Non-pigmented ciliary epithelial cell (primary cell): ENCODE data around the gene SULF2.

Experiments
- DNase-seq: peaks from one replicate; pipeline ENCODE4 v3.0.0-alpha.2; 2010; ENCODE audit warnings: low read depth

SULF2 gene

GRCh38 chr20:47736570-47737152, 48.6 kb downstream of the SULF2 start:
- no peak for DNase-seq

DNA sequence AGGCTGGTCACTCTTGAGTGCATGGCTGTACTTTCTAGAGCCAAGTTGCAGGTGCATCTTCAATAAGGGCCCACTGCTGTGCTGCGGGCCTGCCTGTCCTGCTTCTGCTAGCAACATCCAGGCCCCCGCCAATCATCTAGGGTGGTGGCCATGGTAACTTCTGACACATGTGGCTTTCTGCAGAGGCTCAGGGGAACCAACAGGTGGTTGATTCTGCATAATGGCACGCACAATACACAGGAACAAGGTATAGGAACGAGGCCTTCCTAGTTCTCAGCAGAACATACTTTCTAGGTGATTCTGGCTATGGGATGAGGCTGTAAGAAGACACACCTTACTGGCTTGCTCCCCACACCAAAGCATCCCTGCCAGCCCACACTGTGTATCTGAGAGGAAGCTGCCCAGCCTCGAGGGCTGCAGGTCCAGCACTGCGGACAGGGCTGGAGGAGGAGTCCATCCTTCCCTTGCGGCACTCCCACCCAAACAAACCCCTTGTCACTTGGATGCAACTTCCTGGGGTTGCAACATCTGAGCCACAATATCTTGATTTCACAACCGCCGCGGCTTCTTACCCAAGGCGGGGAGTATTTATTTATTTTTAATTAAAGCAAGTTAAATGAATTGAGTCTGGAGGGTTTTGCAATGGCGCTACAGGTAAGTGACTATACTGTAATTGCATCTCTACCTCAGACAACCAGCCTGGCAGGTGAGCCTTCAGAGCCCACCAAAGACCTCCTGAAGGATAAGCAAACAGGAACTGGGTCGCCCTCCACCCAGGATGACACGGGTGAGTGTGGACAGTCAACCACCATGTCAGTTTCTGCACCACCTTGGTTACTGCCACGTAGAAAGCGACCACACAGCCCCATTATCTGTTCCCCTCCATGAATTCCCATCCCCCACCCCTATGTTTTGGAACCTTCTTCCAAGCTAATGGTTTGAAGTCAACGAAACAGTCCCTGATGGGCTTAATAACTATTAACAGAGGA, 49.6 kb downstream of the SULF2 start:
- no peak for DNase-seq

DNA sequence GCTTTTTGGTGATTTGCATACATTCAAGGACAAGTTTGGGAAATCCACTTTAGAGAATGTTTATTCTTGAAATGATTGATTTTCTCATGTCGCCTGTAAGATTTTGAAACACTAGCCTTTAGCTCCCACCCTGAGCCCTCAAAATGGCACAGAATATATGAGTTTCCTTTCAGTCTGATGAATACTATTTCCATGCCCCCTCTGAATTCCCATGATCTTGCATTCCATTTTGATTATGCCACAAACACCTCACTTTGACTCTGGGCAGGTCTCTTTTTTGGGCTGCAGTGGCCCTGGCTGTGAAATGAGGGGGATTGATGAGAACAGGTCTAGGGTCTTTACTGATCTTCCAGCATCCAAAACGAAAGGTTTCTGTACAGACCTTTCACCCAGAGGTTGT, 50.4 kb downstream of the SULF2 start:
- DNase-seq = no peak

DNA sequence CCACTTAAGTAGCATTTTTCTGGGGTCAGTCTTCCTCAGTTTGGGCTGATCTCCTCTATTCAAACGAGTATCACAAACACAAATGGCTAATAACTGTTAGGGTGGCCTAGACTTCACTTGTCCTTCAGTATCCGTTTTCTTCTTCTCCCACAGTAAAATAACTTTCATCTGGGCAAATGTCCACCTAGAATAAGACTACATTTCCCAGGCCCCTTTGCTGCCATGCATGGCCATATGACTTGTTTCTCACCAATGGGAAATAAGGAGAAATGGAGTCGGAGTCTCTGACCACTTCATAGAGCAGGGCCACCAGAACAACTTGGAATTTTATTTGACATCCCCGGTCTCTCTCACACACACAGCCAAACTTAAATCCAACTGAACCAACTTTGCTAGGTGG, 51.4 kb downstream of the SULF2 start:
- no peak for DNase-seq

DNA sequence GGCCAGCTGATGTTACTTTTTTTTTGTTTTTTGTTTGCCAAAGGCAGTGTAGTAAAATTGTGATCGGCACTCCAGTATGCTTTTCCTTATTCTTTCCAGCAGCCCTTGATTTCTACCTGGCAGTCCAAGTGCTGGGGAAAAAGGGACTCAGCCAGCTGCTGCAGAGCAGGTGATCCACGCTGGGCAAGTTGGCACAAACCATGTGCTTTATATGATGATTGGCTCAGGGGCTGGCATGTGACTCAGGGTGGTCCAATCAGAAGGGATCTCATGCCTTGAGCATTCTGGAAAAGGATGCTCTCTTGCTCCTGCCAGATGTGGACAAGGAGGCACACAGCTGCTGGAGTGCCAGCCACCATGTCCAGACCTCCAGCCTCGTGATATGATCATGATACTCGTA, 54.5 kb downstream of the SULF2 start:
- DNase-seq = no peak

DNA sequence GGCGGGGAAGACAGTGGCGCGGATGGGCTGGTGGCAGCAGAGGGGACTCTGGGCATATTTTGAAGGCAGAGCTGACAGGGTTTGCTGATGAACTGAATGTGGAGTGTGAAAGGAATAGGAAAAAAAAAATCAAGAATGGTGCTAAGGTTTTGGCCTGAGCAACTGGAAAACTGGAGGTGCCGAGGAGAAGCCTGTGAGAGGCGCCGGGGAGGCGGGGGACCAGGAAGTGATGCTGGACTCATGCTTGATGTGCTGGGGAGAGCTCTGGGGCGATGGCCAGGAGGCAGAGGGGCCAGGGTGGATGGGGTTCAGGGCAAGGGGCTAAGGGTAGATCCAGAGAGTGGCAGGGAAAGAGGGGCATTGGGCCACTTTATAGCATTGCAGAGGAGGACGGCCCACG, 55.8 kb downstream of the SULF2 start:
- DNase-seq = no peak

- DNase-seq = no peak
Observed at GRCh38 chr20:47727909-47728361, 57.3 kb downstream of the SULF2 start.

DNA sequence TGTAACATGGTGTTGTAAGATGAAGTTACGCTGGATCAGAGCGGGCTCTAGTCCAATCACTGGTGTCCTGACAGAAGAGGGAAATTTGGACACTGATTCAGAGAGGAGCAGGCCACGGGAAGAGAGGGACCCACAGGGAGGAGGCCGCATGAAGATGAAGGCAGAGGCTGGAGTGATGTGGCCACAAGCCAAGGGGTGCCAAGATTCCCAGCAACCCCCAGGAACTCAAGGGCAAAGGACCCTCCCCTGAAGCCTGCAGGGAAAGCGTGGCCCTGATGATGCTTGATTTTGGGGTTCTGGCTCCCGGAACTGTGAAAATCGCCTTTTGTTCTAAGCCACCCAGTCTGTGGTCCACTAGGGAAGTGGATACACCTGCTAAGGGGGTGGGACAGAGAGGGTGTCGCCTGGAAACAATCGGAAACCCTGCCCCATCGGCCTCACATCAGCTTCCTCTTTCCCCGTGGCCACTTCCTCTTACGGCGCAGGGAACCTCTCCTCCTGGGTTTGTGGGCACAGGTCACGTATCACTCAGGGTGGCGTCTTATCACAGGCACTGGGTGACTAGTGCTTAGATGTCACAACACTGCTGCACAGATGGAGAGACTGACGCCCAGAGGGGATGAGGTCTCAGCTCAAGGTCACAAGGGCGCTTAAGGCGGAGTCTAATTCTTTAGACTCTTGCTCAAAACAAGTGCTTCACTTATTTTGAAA, 58.0 kb downstream of the SULF2 start:
- no peak for DNase-seq

DNA sequence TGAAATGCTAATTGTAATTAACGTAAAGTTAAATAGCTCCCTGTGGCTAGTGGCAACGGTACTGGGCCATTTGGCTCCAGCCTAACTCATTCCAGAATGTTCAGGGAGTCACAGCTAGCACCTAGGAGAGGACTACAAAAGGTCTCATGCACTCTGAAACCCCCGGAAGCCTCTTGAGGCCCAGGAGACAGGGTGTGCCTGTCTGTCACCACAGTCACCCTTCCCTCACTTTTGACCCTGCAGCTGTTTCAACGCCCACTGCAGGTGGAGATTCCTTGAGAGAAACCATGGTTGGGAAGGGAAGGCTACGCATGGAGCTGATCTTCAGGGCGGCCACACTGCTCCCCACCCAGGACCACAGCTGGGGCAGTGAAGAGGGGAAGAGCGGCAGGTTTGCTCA, 58.6 kb downstream of the SULF2 start:
- no peak for DNase-seq

GRCh38 chr20:47725248-47725973, 59.9 kb downstream of the SULF2 start:
- peak; percentile 60 for DNase-seq

DNA sequence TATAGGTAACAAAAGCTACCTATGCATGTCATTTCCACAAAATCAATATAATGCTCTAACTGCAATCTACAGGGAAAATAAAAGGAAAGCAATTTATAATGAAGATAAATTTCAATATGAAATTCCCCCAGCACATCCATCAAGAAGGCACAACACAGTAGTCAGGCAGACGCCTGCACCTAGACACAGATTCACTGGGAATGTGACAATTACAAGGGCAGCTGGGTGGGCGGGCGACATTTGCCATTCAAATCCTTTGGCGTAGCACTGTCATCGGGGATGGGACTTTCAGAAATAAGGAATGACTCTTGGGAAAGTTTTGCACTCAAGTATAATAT, 60.4 kb downstream of the SULF2 start:
- no peak for DNase-seq

GRCh38 chr20:47724396-47724795, 60.9 kb downstream of the SULF2 start:
- no peak for DNase-seq

- DNase-seq = no peak
Observed at GRCh38 chr20:47723322-47723721, 62.0 kb downstream of the SULF2 start.

- no peak for DNase-seq
Observed at GRCh38 chr20:47720636-47721427, 64.4 kb downstream of the SULF2 start.

DNA sequence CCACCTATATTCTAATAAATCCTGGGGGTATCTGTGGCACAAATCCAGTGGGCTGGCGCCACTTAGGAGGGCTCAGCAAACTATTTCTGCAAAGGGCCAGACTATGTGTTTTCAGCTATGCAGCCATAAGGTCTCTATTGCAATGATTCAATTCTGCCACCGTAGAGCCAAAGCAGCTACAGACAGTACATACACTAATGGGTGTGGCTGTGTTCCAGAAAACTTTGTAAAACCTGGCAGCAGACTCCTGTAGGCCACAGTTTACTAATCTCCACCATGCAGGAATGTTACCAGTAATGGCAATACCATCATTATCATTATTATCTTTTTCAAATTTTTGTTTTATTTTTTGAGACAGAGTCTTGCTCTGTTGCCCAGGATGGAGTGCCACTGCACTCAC, 65.7 kb downstream of the SULF2 start:
- DNase-seq = no peak

GRCh38 chr20:47719211-47719610, 66.1 kb downstream of the SULF2 start:
- no peak for DNase-seq

DNA sequence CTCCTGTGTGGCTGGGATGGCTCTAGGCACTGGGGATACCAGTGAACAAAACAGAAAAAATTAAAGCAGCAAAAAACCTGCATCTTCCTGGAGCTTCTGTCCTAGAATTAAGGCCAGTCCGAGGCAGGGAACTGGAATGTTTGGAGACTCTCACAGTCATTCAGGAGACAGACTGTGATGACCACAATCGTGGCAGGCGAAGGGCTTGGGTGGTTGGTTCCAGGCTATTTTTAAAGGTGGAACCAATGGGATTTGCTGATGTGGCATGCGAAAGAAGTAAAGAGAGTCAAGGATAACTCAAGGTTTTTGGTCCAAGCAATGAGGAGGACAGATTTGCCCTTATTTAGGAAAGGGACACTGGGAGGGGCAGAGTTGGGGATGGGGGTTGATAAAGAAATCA, 66.9 kb downstream of the SULF2 start:
- DNase-seq = no peak

- no peak for DNase-seq
Observed at GRCh38 chr20:47717421-47717820, 67.9 kb downstream of the SULF2 start.

DNA sequence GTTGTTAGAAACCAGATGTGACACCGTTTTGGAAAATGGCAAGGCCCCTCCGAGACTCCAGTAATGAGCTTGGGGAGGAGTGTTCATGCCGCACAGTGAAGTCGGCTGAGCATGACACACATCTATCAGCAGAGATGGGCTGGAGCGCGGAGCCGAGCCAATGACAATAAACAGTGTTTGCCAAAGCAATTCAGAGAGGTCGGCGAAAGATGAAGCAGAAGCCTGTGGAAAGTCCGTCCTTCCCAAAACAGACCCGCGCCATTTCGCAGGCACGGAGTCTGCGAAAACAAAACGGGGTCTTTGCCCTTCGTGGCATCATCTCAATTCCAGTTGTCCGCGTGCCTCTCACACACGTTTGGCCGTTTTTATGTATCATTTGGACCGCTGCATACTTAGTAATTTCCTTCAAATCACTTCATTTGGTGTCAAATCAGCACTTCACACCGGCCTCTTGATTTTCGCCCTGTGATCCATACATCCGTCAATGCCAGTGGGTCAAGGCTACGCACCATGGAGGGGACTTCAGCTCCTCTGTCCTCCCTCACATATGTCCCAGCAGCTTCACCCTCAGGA, 71.3 kb downstream of the SULF2 start:
- DNase-seq = no peak

DNA sequence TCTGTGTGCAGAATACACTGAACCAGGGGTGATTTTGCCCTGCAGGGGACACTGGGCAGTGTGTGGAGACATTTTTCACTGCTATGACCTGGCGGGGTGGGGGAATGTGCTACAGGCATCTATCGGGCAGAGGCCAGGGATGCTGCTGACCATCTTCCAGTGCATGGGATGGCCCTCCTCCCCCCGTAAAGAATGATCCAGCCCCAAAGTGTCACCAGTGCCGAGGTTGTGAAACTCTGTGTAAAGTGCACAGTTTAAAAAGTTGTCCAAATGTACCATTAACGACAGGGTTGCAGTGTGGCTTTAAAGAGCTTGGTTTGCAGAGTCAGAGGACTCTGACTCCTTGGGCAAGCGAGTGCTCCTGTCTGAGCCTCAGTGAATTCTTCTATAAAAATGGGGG, 72.1 kb downstream of the SULF2 start:
- DNase-seq = no peak
